Measurements from ENCODE around the gene ARIH2. TPM values are rescaled to one million over a fixed set of nuclear protein-coding genes. Genes with fewer than 3 reads are reported as not detected.

ARIH2 gene
- total and polyA plus RNA-seq, 2 of the 4 experiments (the other 2 are of a cell fraction) = 62.3 to 93.7 TPM

- no peak overlapping the region for H3K18ac ChIP-seq (ENCODE audit: low read depth, low read length)
- peaks cover 18 to 63% of the 10 kb centered on the region in 2 experiments for H3K79me1 ChIP-seq (ENCODE audit: low read depth in 1 of 2, low read length in 2 of 2)
- H3K27ac ChIP-seq (ENCODE audit: insufficient read depth, low read length) = no peak overlapping the region
- peaks cover 7% of the 10 kb centered on the region for H3K36me3 ChIP-seq (ENCODE audit: control insufficient read depth, insufficient read depth, low read length)
- H2BK120ac ChIP-seq (ENCODE audit: low read depth, low read length) = no peak overlapping the region
- peaks cover 4% of the 10 kb centered on the region; the same call in 1 of the 2 replicates for H3K9me1 ChIP-seq (ENCODE audit: insufficient read depth, low read length)
- dilution Hi-C loops (cut with HindIII; ENCODE audit: low sequenced_read_pairs, unreplicated experiment) (no loop called here), in situ Hi-C loops (cut with MboI; ENCODE audit: low sequenced_read_pairs) (no loop called here), intact Hi-C loops (cut with micrococcal nuclease) (no loop called here)
- DNase-seq (no peak), ATAC-seq (ENCODE audit: low read depth) (no peak)
- H2AK9ac ChIP-seq (replicated peaks; ENCODE audit: low read depth, low read length, poor library complexity) = no peak overlapping the region
- no peaks in the 10 kb centered on the region for H3K9me3 ChIP-seq (ENCODE audit: control insufficient read depth, insufficient read depth, low read length)
- no peak overlapping the region for H2BK5ac ChIP-seq (ENCODE audit: low read depth, low read length, poor library complexity, severe bottlenecking)
- WGBS, 2 experiments (ENCODE audit: extremely low coverage in 2 of 2, insufficient read length in 1 of 2) = no CpG with 5 or more reads among the region's 1 CpG
- no peaks in the 10 kb centered on the region for H3K27me3 ChIP-seq (ENCODE audit: control insufficient read depth, insufficient read depth, low read length)
- CTCF ChIA-PET = interaction anchor here (0.7 kb wide), 1 partner anchor 491 kb away, joined by 3 read pairs; no protein-coding TSS in a partner anchor
- BruUV-seq (replicated peaks) = no TSS peak
- no peak overlapping the region for H3K23ac ChIP-seq (ENCODE audit: low read depth, low read length)
- no peak overlapping the region for H3K4me2 ChIP-seq (ENCODE audit: low read depth, low read length)
- no peak overlapping the region for H3K4ac ChIP-seq (ENCODE audit: low read depth, low read length)
- no peak overlapping the region for H2BK15ac ChIP-seq (ENCODE audit: low read depth, low read length)
- no peak overlapping the region for H4K91ac ChIP-seq (ENCODE audit: insufficient read depth, low read depth, low read length)
- no peak overlapping the region for H2AFZ ChIP-seq (replicated peaks; ENCODE audit: low read length, poor library complexity)
- no peak overlapping the region for H3K4me3 ChIP-seq (ENCODE audit: insufficient read depth, low read depth, low read length)
- H4K20me1 ChIP-seq (ENCODE audit: insufficient read depth, low read length) = peaks cover 19% of the 10 kb centered on the region
- H3K4me1 ChIP-seq (ENCODE audit: control insufficient read depth, insufficient read depth, low read length) = peaks cover 3% of the 10 kb centered on the region
- no peak overlapping the region for H3K56ac ChIP-seq (ENCODE audit: extremely low read depth, insufficient read depth, low read length)
- POLR2A ChIA-PET (ENCODE audit: unreplicated experiment) = no interaction called here
- H3K9ac ChIP-seq (ENCODE audit: low read depth, low read length) = no peak overlapping the region
- no peak overlapping the region for H3K14ac ChIP-seq (replicated peaks; ENCODE audit: low read depth, low read length)
- H4K8ac ChIP-seq (ENCODE audit: low read depth in 2 of 2, low read length in 2 of 2) = no peak overlapping the region
- no peak overlapping the region for H2BK20ac ChIP-seq (ENCODE audit: low read depth, low read length)
- no peak overlapping the region for H4K5ac ChIP-seq (ENCODE audit: low read depth, low read length)
- no peak overlapping the region for H2AK5ac ChIP-seq (ENCODE audit: low read depth, low read length)
- TF ChIP-seq NFE2L2 (IDR thresholded peaks at IDR 0.05; ENCODE audit: low read depth, low read length) = no peak
These were observed 31.4 kb downstream of the ARIH2 start for GRCh38 chr3:48950051-48950450.

Measured in IMR-90 (cell line).